ENCODE results near the gene VWA7. TPM values are rescaled to one million over a fixed set of nuclear protein-coding genes. Genes with fewer than 3 reads are reported as not detected.

Gene VWA7
- total and polyA plus RNA-seq, 11 donors = 4.0 to 25.8 (median 15.2) TPM

DNA sequence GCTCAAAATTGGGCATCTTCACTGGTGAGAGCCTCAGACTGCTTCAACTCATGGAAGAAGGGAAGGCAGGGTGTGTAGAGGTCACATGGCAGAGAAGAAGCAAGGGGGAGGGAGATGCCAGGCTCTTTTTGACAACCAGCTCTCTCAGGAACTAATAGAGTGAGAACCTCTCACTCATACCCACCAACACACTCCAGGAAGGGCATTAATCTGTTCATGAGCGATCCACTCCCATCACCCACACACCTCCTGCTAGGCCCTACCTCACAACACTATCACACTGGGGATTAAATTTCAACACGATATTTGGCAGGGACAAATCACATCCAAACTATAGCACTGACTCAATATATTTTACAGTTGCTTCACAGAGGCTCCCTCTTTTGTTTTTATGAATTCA, 35.3 kb downstream of the VWA7 start:
- H3K4me3 ChIP-seq = no peak overlapping the region
- no peak overlapping the region for H3K27ac ChIP-seq
- no peak for ATAC-seq
- TF ChIP-seq, protein P1, sequence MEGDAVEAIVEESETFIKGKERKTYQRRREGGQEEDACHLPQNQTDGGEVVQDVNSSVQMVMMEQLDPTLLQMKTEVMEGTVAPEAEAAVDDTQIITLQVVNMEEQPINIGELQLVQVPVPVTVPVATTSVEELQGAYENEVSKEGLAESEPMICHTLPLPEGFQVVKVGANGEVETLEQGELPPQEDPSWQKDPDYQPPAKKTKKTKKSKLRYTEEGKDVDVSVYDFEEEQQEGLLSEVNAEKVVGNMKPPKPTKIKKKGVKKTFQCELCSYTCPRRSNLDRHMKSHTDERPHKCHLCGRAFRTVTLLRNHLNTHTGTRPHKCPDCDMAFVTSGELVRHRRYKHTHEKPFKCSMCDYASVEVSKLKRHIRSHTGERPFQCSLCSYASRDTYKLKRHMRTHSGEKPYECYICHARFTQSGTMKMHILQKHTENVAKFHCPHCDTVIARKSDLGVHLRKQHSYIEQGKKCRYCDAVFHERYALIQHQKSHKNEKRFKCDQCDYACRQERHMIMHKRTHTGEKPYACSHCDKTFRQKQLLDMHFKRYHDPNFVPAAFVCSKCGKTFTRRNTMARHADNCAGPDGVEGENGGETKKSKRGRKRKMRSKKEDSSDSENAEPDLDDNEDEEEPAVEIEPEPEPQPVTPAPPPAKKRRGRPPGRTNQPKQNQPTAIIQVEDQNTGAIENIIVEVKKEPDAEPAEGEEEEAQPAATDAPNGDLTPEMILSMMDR (IDR thresholded peaks at IDR 0.05) = no peak
- TF ChIP-seq POLR2A (IDR thresholded peaks at IDR 0.05) = no peak
- peaks cover 0 to 10% (median 0%) of the 10 kb centered on the region in 9 donors for H3K36me3 ChIP-seq
- WGBS, 4 donors = 84 to 88% (median 85%) methylated on average over 2 of the region's 2 CpGs
- H3K27me3 ChIP-seq = no peaks in the 10 kb centered on the region
- H3K9me3 ChIP-seq = no peaks in the 10 kb centered on the region
- DNase-seq = no peak
- intact Hi-C loops (cut with DNase I) = loop anchor here in 2 of 10 donors (2.0 to 5.0 kb wide), 2 partner anchors 29 to 35 kb away; partner anchors contain the start of gene VWA7 (in 1 of the 2)
- peaks cover 0 to 36% (median 31%) of the 10 kb centered on the region in 12 donors for H3K4me1 ChIP-seq

DNA sequence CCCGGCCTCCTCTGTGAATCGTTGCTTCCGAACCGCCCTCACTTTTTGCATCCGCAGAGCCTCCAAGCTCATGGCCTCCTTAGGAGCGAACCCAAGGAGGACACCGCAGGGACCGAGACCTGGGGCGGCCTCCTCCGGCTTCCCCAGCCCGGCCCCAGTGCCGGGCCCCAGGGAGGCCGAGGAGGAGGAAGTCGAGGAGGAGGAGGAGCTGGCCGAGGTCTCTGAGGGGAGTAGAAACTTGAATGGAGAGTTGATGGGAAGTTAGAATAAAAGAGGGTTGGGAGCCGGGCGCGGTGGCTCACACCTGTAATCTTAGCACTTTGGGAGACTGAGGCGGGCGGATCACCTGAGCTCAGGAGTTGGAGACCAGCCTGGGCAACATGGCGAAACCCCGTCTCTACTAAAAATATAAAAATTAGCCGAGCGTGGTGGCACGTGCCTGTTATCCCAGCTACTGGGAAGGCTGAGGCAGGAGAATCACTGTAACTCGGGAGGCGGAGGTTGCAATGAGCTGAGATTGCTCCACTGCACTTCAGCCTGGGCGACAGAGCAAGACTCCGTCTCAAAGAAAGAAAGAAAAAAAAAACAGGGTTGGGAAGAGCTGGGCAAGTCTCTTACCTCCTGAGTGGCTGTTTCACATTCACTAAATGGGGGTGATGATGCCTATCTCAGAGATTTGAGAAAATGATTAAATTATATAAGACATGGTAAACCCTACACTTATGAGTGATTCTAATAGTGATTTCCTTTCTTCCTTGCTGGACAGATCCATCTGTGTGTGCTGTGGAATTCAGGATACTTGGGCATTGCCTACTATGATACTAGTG, 36.5 kb downstream of the VWA7 start:
- intact Hi-C loops (cut with DNase I) = loop anchor here in 1 of 10 donors (5.0 kb wide), 1 partner anchor 37 kb away; the partner anchor contains the start of gene VWA7
- H3K27ac ChIP-seq = peak overlapping the region in 10 of 12 donors; percentile 16 to 88 (median 62)
- H3K4me3 ChIP-seq = peak overlapping the region; percentile 40 to 88 (median 74)
- no peaks in the 10 kb centered on the region for H3K9me3 ChIP-seq
- peaks cover 0 to 39% (median 34%) of the 10 kb centered on the region in 12 donors for H3K4me1 ChIP-seq
- no peaks in the 10 kb centered on the region for H3K27me3 ChIP-seq
- WGBS, 4 donors = 16 to 39% (median 21%) methylated on average over 21 to 29 of the region's 29 CpGs
- peaks cover 0 to 6% (median 0%) of the 10 kb centered on the region in 9 donors for H3K36me3 ChIP-seq
- DNase-seq (peak in 3 of 5 donors; percentile 40 to 42 (median 41)), ATAC-seq (peak in 2 of 4 donors; percentile 3)
- TF ChIP-seq, protein P1 (IDR thresholded peaks at IDR 0.05) = no peak
- TF ChIP-seq POLR2A (IDR thresholded peaks at IDR 0.05) = no peak

DNA sequence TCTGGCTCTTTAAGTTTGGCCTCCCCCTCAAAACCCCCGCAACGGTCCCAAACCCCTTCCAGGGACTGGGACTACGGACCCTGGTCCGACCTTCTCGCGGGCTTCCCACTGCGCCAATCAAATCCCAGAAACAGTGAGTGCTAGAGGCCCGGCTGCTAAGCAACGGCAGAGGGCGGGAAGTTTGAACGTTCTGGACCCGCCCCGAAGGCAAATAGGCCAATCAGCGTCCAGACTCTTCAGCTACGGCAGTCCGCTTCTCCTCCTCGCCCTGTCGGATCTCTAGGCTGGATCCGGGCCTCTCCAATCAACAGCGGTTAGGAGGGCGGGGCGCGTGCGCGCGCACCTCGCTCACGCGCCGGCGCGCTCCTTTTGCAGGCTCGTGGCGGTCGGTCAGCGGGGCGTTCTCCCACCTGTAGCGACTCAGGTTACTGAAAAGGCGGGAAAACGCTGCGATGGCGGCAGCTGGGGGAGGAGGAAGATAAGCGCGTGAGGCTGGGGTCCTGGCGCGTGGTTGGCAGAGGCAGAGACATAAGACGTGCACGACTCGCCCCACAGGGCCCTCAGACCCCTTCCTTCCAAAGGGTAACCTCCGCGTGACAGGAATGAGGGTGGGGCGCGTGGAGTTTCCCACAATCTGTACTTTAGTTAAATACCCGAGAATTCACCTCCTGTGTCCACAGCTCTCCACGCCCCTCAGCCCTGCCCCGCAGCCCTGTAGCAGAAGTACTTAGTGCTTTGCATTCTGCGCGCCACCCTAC, 37.3 kb downstream of the VWA7 start, which contains the start of gene MSH5:
MSH5 (plus strand) TSS at position 367 of the 758 bp plus-strand sequence. CDS start 462 bp downstream, outside the sequence.
- no peaks in the 10 kb centered on the region for H3K27me3 ChIP-seq
- peaks cover 0 to 6% (median 0%) of the 10 kb centered on the region in 9 donors for H3K36me3 ChIP-seq
- H3K4me1 ChIP-seq = peaks cover 0 to 41% (median 34%) of the 10 kb centered on the region in 12 donors
- 0 to 1% (median 0%) methylated on average over 46 to 58 of the region's 58 CpGs for WGBS, 4 donors
- intact Hi-C loops (cut with DNase I) = loop anchor here in 5 of 10 donors (2.0 to 10.0 kb wide), 7 partner anchors 37 to 95 kb away; partner anchors contain the start of genes ABHD16A (in 1 of the 5), HSPA1B (in 1 of the 5), LY6G5C (in 1 of the 5) and VARS1 (in 1 of the 5)
- H3K27ac ChIP-seq = peak within 1 kb of the TSS in 10 of 12 donors; percentile 16 to 99 (median 62)
- ATAC-seq (peak; percentile 93 to 98 (median 94)), DNase-seq (peak; percentile 97 to 99 (median 98))
- H3K9me3 ChIP-seq = no peaks in the 10 kb centered on the region
- H3K4me3 ChIP-seq = peak within 1 kb of the TSS; percentile 40 to 89 (median 74)
- TF ChIP-seq POLR2A (IDR thresholded peaks at IDR 0.05) = peak in 1 of 2 donors; percentile 63
- TF ChIP-seq, protein P1 (IDR thresholded peaks at IDR 0.05) = no peak

All from heart left ventricle (tissue), 16 donors.